Activated CD4-positive, alpha-beta T cell treated with anti-CD3 and anti-CD28 coated beads, Interleukin-2, amount 50 U/mL, for 4 hours (primary cell): Measurements from ENCODE around the gene DLK1.

ENCODE experiments used
- DNase-seq, 2 experiments: peaks; one replicate each; pipeline ENCODE4 v3.0.0-alpha.2; 2020

Gene DLK1

DNA sequence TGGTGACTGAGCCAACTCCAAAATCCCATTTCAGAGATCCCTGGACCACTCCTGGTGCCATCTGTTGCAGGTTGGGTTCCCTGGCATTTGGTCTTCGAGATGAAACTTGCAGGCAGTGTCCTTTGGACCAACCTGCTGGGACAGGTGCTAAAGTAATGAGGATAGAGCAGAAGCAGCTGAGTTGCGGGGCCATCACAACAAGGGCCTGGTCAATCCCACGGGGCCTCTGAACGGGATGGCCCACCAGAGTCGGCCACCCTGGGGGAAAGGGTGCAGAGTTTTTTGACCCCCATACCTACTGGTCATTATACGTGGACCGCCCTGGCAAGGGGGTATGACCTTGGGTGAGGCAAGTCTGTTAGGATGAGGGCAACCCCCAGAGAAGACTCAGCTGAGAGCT lies 39.3 kb downstream of the DLK1 start:
- no peak for DNase-seq

GRCh38 chr14:100767003-100767787 lies 40.5 kb downstream of the DLK1 start:
- DNase-seq: no peak

GRCh38 chr14:100767788-100768536 lies 41.3 kb downstream of the DLK1 start:
- no peak for DNase-seq

- no peak for DNase-seq
Observed at GRCh38 chr14:100769035-100769939, 42.6 kb downstream of the DLK1 start.

DNA sequence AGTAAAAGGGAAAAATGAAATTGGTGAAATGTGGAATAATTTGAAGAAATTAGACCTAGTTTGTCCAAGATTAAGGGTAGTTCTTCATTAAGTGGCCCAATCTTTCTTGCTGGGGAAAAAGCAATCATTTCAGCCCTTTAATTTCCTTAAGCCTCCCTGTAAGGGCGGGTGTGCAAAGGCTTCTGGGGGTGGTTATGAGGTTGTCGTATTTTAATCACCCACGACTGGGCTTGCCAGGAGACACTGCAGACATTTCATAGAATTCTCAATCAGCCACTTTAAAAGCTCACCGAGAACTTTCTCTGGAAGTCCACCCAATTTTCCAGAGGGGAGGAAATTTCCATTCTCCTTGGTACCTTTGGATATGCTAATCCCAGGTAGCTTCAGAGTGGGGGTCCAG lies 43.4 kb downstream of the DLK1 start:
- no peak for DNase-seq

- no peak for DNase-seq
Observed at GRCh38 chr14:100770605-100771120, 44.0 kb downstream of the DLK1 start.

- no peak for DNase-seq
Observed at GRCh38 chr14:100771121-100771800, 44.6 kb downstream of the DLK1 start.

GRCh38 chr14:100772607-100773165 lies 46.0 kb downstream of the DLK1 start:
- no peak for DNase-seq

DNA sequence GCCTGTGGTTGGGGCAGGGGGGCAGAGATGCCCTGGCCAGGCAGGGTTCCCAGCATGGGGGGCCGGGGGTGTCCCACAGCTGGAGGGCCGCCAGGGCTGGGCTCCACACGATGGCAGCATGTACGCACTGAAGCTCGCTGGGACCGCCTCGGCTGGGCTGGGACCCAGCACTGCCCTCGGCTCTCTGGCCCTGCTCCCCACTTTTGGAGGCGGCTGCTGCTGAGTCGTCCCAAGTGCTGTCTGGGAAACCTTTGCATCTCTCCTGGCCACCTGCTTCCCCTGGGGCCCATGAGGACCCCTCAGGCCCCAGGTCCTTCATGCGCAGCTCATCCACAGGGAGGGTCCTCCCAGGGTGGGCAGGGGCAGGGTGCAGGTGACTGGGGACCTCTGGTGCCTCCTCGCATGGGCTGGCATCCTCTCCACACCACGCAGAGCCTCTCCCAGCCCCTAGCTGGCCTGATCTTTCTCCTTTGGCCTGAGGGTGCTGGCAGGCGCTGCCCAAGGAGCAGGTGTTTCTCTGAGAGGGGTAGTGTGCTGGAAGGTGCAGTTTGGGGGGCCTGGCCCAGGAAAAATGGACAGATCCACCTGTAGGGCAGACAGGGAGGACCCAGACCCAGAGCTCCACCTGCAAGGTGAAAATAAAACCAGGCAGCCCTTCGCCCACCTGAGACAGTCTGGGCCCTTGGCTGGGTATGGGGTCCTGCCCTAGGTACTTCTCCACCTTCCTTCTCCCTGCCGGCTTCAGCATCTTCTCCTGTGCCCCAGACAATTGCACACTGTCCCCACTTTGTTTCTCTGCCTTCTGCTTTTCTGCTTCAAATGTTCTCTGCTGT lies 46.9 kb downstream of the DLK1 start:
- no peak for DNase-seq

GRCh38 chr14:100774164-100774537 lies 47.5 kb downstream of the DLK1 start:
- DNase-seq: no peak

- no peak for DNase-seq
Observed at GRCh38 chr14:100775351-100775830, 48.7 kb downstream of the DLK1 start.

- DNase-seq: no peak
Observed at GRCh38 chr14:100775831-100776591, 49.3 kb downstream of the DLK1 start.

DNA sequence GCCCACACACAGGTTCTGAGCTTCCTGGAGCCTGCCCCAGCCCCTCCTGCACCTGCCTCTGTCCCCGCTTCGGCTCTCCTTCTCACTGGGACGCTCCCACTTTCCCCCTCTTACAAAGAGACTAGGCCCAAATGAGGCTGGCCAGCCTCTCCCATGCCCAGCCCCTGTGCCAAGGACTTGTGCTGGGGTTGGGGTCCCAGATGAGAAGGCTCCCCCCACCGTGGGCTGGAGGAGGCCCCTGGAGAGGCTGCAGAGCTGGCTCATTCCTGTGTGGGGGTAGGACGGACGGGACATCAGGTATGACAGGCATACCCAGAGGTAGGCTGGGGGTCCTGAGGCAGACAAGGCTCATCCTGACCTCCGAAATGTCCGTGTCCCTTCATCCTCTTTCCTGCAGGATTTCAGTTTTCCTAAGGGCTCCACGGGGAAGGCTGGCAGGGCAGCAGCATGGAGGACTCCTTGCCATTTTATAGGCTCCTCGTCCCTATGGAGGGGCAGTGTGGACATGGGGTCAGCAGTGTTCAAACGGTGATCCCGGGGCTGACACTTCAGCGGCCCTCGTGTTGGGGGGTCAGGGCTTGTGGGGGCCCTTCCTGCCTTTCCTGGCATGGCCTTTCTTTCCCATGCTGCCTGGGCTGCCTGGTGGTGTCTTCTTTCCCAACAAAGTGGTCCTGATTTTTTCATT lies 50.1 kb downstream of the DLK1 start:
- DNase-seq: no peak

- DNase-seq: no peak
Observed at GRCh38 chr14:100777366-100777817, 50.7 kb downstream of the DLK1 start.

DNA sequence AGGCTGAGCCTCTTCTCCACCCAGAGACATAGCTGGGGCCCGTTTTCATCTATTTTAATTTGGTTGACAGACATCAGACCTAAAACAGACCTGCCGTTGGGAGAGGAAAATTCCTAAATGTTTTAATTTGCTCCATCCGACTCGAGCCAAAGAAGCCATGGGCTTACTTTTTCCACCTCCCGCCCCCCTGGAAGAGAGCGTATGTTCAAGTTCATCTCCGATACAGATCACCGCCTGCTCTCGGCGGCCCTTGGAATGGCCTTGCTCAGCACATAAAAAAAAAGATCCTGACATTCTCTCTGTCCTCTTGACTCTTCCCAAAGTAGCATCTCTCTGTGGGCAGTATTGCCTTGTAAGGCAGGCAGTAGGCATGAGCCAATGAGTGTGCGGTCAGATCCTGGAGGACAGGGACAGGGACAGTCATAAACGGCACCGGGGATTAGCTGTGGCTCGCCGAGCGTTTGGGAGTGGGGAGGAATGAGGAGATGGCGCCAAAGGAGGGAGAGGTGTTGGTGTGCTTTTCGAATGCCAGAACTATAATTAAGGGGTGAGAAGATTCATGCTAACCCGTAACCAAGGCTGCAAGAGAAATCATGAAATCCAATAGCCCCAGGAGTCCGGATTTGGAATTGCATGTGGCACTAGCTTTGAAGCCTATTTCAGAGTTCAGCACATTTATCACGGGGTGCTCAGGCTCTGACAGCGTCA lies 51.3 kb downstream of the DLK1 start:
- DNase-seq: no peak

DNA sequence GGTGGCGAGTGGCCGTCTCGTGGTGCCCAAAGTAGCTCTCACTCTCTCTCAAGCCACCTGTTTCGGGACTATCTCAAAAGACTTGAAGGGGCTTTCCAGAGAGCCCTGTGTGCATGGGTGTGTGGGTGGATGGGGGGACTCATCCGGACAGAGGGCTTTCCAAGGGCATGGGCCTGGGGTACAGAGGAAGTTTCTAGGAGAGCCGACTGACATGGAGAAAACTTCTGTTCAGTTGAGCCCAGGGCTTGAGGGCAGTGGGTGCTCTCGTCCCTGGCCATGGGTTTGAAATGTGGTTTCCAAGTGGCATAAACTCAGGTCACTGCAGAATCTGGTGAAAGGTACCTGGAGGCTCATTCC lies 51.8 kb downstream of the DLK1 start:
- no peak for DNase-seq

DNA sequence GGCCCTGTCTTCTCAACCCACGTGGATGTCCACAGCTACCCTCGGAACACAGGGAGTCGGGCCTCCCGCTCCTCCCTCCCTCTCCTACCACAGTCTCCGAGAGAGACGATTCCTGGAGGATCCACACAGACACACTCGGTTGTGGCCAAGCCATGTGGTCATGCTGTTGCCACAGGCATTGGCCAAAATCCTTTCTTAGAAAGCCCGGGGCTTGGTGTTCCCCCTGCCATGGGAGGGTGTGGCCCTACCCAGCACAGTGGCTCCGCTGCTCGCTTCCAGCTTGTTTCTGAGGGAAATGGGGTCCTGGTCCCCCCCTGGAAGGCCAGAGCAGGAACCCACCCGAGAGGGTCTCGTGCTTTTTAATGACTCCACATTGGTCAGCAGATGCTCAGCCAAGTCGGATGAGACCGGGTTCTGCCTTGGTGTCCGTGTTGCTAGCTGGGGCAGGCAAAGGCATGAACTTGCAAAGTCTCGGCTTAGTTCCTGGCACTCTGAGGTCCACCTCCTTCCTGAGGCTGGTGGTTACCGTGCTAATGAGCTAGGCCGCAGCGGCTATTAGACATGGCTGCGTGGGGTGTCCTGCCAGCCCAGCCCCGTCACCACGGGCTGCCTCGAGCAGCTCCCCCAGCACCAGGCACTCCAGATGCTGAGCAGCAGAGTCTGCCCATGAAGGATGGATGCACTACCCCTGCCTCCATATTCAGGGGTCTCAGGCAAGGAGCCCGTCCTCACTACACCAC lies 52.4 kb downstream of the DLK1 start:
- no peak for DNase-seq

DNA sequence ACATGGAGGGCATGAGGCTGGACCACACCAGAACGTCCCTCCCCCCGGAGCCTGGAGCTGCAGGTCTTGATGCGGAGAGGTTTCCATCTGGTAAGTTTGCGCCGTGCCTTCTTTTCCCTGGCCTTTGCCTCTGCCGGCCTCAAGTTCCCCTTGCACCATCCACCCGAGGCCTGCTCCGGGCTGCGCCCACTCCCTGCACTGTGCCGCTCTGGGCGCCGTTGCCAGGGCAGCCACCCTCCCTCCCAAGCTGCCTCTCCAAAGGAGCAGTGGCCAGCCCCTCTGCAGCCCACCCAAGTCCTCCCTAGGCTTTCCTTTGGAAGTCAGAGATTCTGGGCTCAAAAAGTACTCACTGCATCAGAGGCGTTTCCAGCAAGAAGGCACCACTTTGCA lies 53.0 kb downstream of the DLK1 start:
- DNase-seq: no peak
